ENCODE measurements around the gene ZDHHC3.

- no peak for TF ChIP-seq EP300 (IDR thresholded peaks at IDR 0.05)
- TF ChIP-seq, protein P1, sequence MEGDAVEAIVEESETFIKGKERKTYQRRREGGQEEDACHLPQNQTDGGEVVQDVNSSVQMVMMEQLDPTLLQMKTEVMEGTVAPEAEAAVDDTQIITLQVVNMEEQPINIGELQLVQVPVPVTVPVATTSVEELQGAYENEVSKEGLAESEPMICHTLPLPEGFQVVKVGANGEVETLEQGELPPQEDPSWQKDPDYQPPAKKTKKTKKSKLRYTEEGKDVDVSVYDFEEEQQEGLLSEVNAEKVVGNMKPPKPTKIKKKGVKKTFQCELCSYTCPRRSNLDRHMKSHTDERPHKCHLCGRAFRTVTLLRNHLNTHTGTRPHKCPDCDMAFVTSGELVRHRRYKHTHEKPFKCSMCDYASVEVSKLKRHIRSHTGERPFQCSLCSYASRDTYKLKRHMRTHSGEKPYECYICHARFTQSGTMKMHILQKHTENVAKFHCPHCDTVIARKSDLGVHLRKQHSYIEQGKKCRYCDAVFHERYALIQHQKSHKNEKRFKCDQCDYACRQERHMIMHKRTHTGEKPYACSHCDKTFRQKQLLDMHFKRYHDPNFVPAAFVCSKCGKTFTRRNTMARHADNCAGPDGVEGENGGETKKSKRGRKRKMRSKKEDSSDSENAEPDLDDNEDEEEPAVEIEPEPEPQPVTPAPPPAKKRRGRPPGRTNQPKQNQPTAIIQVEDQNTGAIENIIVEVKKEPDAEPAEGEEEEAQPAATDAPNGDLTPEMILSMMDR (IDR thresholded peaks at IDR 0.05), result peak; percentile 31 to 51 (median 42)
These were observed 16.8 kb upstream of the ZDHHC3 start for GRCh38 chr3:44992555-44993470.

All from tibial nerve (tissue), 4 donors.